Mesodermal cell (in vitro differentiated cells): ENCODE data around the gene IGF2.

Source experiments
- H3K27ac ChIP-seq: 2 replicates; pipeline ENCODE4 v1.7.0; 2013; ENCODE audit warnings: mild to moderate bottlenecking, low read depth, low read length, moderate library complexity; ENCODE audit not compliant: severe bottlenecking
- H3K36me3 ChIP-seq: 2 replicates; pipeline ENCODE4 v1.7.1; 2013; ENCODE audit warnings: mild to moderate bottlenecking, low read length, moderate library complexity; ENCODE audit not compliant: control insufficient read depth, insufficient read depth
- H3K4me1 ChIP-seq: one replicate; pipeline ENCODE4 v1.7.1; 2013; ENCODE audit warnings: mild to moderate bottlenecking, low read length; ENCODE audit not compliant: insufficient read depth, control insufficient read depth, poor library complexity, severe bottlenecking
- H3K4me3 ChIP-seq: 2 replicates; pipeline ENCODE4 v1.7.0; 2013; ENCODE audit warnings: low read length, control low read depth, mild to moderate bottlenecking; ENCODE audit not compliant: insufficient read depth, poor library complexity, severe bottlenecking; ENCODE audit errors: extremely low read depth
- H3K9me3 ChIP-seq: 2 replicates; pipeline ENCODE4 v1.7.1; 2013; ENCODE audit warnings: mild to moderate bottlenecking, low read length, moderate library complexity; ENCODE audit not compliant: control insufficient read depth
- WGBS, 2 experiments: methylation state at CpG; one replicate each; pipeline ENCODE4 v1.1.5; 2013; ENCODE audit warnings: missing lambda C conversion rate in 2 of 2; ENCODE audit not compliant: insufficient coverage in 2 of 2; 5-methylcytosine and 5-hydroxymethylcytosine counted together

The IGF2 gene

DNA sequence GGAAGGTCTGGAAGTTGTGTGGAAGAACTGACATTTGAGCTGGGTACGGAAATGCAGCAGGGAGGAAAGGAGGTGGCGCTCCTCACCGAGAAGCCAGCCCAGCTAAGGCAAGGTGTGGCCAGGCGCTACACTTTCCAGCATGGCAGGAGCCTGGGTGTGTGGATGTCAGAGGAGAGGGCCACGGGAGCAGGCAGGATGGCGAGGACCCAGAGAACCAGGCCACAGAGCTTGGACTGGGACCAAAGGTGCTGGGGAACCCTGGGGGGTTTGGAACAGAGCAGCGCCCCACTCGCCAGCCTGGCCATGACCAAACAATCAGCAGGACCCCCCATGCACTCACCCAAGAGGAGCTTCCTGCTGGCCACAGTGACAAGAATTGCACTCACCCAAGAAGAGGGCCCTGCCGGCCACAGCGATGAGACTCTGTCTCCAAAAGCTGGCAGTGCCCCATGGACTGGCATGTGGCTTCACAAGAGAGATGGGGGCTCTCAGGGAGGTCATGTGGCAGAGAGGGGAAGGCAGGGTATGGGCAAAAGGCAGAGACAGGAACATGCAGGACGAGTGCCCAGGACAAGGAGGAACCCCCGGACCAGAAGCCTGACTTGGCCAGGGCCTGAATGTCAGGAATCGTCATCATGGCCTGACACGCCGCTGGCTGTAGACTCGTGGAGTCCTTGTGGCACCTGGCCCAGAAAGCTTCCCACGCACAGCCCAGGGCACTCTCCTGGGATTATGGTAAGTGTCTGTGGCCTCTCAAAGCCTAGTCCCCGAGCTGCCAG is 45.4 kb downstream of the IGF2 start:
- Histone ChIP-seq H3K4me3 (no peak overlapping the region), H3K27ac (no peak overlapping the region), H3K4me1 (peaks cover 28% of the 10 kb centered on the region), H3K9me3 (no peaks in the 10 kb centered on the region), H3K36me3 (no peaks in the 10 kb centered on the region)
- 96 to 97% methylated on average over 16 of the region's 18 CpGs for WGBS, 2 experiments

DNA sequence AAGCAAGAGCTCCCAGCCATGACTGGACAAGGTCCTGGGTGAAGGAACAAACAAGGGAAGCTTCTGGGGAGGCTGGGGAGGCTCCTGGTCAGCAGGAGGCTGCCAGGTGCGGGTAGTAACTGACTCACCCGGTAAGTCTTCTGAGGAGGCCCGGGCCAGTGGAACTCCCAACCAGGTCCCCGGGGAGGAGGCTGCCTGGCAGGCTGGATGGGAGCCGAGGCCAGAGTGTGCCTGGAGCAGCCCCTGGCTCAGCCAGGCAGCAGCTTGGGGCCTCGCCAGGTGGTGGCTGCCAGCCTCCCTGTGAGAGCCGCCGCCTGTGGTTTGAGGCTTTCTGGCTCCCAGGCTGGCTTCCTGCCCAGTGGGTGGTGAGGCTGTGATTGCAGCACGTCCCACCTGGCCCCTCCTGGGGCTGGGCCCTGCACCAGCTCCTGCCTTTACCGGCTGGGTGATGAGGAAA is 46.2 kb downstream of the IGF2 start:
- H3K9me3 ChIP-seq, result no peaks in the 10 kb centered on the region
- H3K4me1 ChIP-seq, result peaks cover 24% of the 10 kb centered on the region
- WGBS, 2 experiments, result 90 to 93% methylated on average over 8 to 9 of the region's 10 CpGs
- no peak overlapping the region for H3K27ac ChIP-seq
- H3K4me3 ChIP-seq, result no peak overlapping the region
- no peaks in the 10 kb centered on the region for H3K36me3 ChIP-seq

DNA sequence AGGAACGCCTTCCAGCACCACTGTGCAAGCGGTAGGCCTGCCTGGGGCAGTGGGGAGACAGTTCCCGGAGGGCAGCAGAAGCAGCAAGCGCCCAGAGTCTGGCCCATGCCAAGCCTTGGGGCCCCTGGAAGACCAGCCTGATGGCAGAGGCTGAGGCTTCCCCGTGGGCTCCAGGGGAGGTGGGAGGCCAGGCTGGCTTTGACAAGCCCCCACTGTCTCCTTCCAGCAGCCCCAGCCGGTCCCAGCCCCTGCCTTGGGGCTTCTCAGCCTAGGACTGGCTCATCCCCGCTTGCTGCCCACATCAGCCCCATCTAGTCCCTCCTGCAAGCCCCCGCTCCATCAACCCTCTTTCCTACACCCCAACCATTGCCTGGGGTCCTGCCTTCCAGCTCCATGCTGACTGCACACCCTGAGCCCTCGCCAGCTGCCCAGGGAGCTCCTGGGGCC is 46.7 kb downstream of the IGF2 start:
- H3K9me3 ChIP-seq, result no peaks in the 10 kb centered on the region
- H3K4me3 ChIP-seq, result no peak overlapping the region
- WGBS, 2 experiments, result 86 to 93% methylated on average over 8 to 9 of the region's 9 CpGs
- H3K27ac ChIP-seq, result no peak overlapping the region
- no peaks in the 10 kb centered on the region for H3K36me3 ChIP-seq
- H3K4me1 ChIP-seq, result peaks cover 21% of the 10 kb centered on the region

GRCh38 chr11:2091786-2092463 is 47.3 kb downstream of the IGF2 start:
- no peaks in the 10 kb centered on the region for H3K9me3 ChIP-seq
- WGBS, 2 experiments, result 88 to 93% methylated on average over 15 to 17 of the region's 18 CpGs
- no peaks in the 10 kb centered on the region for H3K36me3 ChIP-seq
- H3K4me1 ChIP-seq, result peaks cover 15% of the 10 kb centered on the region
- H3K4me3 ChIP-seq, result no peak overlapping the region
- H3K27ac ChIP-seq, result no peak overlapping the region

DNA sequence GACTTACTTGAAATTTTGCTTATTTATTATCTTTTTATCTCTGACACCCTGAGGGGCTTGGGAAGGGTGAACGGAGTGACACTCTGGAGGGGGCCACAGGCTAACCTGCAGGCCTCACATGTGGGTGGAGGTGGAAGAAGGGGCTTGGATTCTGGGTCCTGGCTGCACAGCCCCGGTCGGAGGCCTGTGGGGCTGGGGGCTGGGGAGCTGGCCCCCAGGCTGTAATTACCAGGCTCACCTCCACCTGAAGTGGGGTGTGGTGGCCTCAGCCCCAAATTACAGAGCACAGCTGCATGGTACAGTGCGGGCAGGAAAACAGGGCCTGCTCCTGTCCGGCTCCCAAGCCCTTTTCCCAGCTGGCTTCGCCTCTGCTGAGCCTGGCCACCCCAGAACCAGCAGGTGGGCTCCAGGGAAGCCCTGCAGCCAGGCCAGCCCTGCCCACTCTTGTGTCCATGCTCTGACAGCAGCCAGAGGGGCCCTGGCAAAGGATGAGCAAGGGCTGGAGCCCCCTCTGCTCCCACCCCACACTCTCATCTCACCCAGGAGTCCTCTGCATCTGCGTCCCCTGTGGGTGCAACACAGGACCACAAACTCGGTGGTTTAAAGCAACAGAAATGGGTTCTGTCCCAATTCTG is 48.0 kb downstream of the IGF2 start:
- no peak overlapping the region for H3K27ac ChIP-seq
- H3K9me3 ChIP-seq, result no peaks in the 10 kb centered on the region
- H3K36me3 ChIP-seq, result no peaks in the 10 kb centered on the region
- H3K4me3 ChIP-seq, result no peak overlapping the region
- WGBS, 2 experiments, result 86 to 89% methylated on average over 5 to 6 of the region's 8 CpGs
- peaks cover 8% of the 10 kb centered on the region for H3K4me1 ChIP-seq

GRCh38 chr11:2090172-2091111 is 48.7 kb downstream of the IGF2 start:
- 92 to 95% methylated on average over 17 to 19 of the region's 20 CpGs for WGBS, 2 experiments
- Histone ChIP-seq H3K27ac (no peak overlapping the region), H3K4me1 (peaks cover under 1% of the 10 kb centered on the region), H3K36me3 (no peaks in the 10 kb centered on the region), H3K4me3 (no peak overlapping the region), H3K9me3 (no peaks in the 10 kb centered on the region)

DNA sequence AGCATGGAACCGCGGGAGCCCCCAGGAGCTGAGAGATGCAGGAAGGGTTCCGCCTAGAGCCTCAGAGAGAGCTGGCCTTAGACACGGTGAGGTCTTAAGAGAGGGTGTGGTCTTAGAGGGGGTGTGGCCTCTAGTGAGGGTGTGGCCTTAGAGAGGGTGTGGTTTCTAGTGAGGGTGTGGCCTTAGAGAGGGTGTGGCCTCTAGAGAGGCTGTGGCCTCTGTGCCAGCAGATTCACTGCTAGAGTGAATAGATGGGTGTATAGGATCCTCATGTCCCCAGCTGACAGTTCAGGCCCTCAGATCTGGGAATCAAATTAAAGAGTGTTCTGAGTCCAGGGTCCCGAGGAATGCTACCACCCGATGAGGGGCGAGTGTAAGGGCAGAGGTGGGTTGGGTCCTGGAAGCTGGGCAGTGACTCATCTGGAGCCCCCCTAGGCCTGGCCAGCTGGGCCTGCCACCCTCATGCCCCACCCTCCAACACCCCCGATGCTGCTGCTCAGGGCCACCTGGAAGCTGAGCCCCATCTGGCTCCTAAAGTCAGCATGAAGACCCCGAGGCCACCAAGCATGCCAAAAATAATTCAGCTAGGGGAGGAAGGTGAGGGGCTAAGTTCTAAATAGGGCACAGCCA is 49.5 kb downstream of the IGF2 start:
- 83 to 87% methylated on average over 6 to 7 of the region's 9 CpGs for WGBS, 2 experiments
- no peak overlapping the region for H3K4me3 ChIP-seq
- H3K27ac ChIP-seq, result no peak overlapping the region
- no peaks in the 10 kb centered on the region for H3K36me3 ChIP-seq
- no peaks in the 10 kb centered on the region for H3K4me1 ChIP-seq
- H3K9me3 ChIP-seq, result peaks cover 1% of the 10 kb centered on the region

GRCh38 chr11:2088746-2089535 is 50.2 kb downstream of the IGF2 start:
- H3K4me1 ChIP-seq, result no peaks in the 10 kb centered on the region
- no peak overlapping the region for H3K27ac ChIP-seq
- H3K36me3 ChIP-seq, result no peaks in the 10 kb centered on the region
- WGBS, 2 experiments, result 86 to 87% methylated on average over 16 to 19 of the region's 19 CpGs
- H3K4me3 ChIP-seq, result no peak overlapping the region
- H3K9me3 ChIP-seq, result peaks cover 8% of the 10 kb centered on the region

DNA sequence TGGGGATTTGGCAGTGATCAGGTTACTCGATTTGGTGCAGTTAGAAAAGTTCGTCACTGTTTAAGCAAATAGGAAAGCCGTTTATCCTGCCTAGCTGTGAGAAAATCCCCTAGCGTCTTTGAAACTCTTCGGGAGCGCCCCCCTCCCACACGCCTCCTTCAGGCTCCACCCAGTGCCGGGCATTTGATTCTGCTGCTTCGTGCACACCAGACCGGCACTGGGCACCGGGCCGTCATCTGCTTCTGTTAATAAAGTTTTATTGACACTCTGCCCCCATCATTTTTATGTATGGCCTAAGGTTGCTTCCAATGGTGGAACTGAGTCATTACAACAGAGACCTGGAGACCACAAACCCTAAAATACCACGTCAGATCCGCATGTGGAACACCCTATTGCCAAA is 50.9 kb downstream of the IGF2 start:
- H3K4me3 ChIP-seq, result no peak overlapping the region
- peaks cover 12% of the 10 kb centered on the region for H3K9me3 ChIP-seq
- 87 to 97% methylated on average over 9 to 10 of the region's 14 CpGs for WGBS, 2 experiments
- H3K4me1 ChIP-seq, result no peaks in the 10 kb centered on the region
- H3K27ac ChIP-seq, result no peak overlapping the region
- no peaks in the 10 kb centered on the region for H3K36me3 ChIP-seq
